NCI-H82 treated with DMSO at 0.1 percent for 48 hours (cell line): ENCODE results near the gene GPR32.
"Not testable (repeated sequence)": the region's sequence is repeated elsewhere in the genome, so short reads cannot be mapped to it uniquely, and the experiment has no call there.

Experiments used
- DNase-seq: peaks from one replicate; lab custom pipeline; 2025; ENCODE audit not compliant: unreplicated experiment; lab: John Stamatoyannopoulos, UW

Gene GPR32

DNA sequence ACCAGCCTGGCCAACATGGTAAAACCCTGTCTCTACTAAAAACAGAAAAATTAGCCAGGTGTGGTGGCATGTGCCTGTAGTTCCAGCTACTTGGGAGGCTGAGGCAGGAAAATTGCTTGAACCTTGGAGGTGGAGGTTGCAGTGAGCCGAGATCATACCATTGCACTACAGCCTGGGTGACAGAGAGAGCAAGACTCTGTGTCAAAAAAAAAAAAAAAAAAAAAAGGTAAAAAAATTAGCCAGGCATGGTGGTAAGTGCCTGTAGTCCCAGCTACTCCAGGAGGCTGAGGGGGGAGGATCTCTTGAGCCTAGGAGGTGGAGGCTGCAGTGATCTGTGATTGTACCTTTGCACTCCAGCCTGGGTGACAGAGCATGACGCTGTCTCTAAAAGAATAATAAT lies at the start of gene GPR32:
Gene GPR32, plus strand, starts transcription at position 301 of the 400 bp plus-strand sequence. CDS start 137 bp downstream, outside the sequence.
- DNase-seq: not testable (repeated sequence)

DNA sequence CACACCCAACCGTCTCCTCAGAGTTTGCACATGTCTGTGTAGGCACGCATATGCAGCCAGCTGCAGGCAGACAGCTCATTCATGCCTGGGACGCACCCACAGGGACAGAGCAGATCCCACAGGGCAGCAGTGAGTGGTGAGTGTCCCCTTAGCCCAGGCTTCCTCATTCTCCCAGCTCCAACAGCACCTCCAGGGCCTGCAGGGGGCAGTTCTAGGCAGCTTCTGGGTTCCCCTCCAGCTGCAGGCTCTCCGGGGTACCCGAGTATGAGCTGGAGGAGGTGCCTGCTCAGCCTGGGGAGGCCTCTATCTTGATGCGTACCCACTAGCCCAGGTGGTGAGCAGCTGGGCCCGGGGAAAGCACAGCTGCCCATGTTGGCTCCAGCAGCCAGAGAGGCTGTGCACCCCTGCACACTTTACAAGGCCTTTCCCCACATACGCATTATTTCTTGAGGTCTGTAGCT lies 49.3 kb upstream of the GPR32 start:
- DNase-seq: no peak

- DNase-seq: no peak
Observed at GRCh38 chr19:50721441-50722137, 48.7 kb upstream of the GPR32 start.

DNA sequence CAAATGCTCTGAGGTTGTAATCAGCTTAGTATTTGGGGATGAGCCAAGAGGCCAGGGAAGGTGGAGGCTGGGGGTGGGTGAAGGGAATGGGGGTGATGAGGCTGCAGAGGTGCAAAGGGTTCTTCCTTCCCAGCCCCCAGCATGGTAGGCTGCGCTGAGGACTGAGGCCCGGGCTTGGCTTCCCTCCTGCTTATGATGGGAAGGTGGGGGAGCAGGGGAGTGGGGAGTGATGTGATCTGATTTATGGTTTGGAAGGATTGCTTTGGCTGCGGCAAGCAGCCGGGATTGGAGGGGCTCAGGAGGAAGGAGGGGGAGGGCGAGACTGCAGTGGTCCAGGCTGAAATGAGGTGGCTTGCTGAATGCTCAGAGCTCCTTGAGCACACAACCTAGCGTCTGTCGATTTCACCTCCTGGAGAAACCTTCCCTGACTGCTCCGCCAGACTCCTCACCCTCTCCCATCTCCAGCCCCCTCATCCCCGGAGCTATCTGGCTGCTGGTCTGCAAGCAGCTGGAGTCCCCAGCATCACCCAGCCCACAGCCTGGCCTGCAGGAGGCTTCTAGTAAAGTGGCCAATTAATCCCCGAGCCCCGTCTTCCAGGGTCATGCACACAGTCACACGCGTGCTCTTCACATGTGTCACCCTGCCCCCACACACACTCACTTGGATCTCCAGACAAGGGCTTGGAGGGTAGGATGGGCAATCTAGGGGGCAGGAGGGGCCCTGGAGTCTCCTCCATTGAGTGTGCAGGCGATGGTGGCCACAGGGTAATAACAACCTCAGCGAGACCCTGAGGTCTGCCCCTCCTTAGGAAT lies 47.9 kb upstream of the GPR32 start:
- DNase-seq: peak; percentile 54

- DNase-seq: no peak
Observed at GRCh38 chr19:50723069-50723468, 47.2 kb upstream of the GPR32 start, which contains the start of gene CLEC11A. Gene CLEC11A, plus strand, starts transcription at chr19:50723364. Its CDS starts 162 bp downstream, at chr19:50723526.

- no peak for DNase-seq
Observed at GRCh38 chr19:50723735-50724521, 46.3 kb upstream of the GPR32 start.

DNA sequence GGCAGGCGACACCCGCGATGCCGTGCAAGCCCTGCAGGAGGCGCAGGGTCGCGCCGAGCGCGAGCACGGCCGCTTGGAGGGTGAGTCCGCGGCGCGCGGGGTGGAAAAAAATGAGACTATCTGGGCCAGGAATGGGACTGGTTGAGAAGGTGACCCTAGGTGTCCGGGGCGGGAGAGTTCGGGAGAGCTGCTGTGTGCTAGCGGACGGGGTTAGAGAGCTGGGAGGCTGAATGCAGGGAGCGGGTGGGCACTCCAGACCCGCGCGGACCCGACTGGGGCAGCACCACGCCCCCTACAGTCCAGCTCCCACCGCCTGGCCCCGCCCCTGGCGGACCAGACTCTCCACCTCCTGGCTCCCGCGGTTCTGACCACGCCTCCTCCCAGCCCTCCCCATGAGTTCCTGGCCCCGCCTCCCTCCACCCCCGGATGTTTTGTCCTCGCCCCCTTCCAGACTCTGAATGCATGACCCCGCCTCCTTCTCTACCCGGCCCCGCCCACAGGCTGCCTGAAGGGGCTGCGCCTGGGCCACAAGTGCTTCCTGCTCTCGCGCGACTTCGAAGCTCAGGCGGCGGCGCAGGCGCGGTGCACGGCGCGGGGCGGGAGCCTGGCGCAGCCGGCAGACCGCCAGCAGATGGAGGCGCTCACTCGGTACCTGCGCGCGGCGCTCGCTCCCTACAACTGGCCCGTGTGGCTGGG lies 45.6 kb upstream of the GPR32 start:
- DNase-seq: peak; percentile 93

GRCh38 chr19:50725218-50725910 lies 44.9 kb upstream of the GPR32 start:
- DNase-seq: no peak

DNA sequence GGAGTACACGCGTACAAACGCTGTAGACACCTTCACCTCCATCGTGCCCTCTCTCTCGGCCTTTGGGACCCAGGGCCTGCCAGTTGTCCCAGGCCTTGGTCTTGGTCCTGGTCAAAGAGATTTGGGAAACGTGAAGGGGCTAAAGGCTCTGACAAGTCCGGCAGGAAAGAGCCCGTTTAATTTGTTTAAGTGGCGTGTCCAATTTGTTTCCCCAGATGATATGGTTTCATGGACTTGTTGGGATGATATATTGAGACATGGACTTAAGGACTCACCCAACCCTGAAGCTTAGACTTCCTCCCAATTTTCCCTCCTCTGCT lies 44.4 kb upstream of the GPR32 start:
- no peak for DNase-seq

GRCh38 chr19:50728084-50728737 lies 42.1 kb upstream of the GPR32 start:
- DNase-seq: peak; percentile 77

DNA sequence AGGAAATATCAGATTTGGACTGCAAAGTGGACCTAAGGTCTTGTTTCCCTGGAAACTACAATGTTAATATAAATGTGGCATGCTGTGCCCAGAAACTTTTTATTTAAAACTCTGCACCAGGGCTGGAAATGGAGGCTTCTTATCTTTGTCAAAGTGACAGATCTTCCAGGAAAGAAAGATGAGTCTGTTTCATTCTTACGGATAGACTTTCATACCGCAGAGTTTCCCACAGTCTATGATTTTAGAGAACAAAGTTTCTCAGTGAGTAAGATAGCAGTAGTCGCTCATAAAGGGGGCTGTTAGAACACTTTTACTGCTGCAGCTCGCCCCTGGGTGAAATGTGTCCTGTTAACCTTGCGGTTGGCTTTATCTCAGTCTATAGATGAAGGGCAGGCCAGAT lies 40.4 kb upstream of the GPR32 start:
- DNase-seq: no peak

DNA sequence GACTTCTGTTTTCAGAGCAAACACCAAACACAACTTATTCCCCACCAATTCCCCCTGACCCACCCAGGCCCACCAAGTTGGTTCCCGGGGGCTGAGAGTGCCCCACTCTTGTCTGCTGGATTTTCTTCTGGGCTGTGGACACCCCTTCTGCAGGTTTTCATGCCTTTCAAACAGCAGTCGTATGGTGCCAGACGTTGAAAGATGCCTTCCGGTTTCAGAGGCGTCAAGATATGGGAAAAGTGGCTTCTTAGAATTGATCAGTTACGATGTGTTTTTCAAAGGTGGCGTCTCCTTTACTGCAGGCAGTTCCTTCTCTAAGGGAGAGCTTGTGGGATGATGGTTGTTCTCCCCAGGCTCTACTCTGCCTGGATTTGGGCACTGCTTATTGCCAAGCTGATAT lies 34.4 kb upstream of the GPR32 start:
- DNase-seq: no peak

GRCh38 chr19:50736338-50736737 lies 33.9 kb upstream of the GPR32 start:
- no peak for DNase-seq

- DNase-seq: no peak
Observed at GRCh38 chr19:50739132-50739913, 30.9 kb upstream of the GPR32 start.

GRCh38 chr19:50739914-50740426 lies 30.3 kb upstream of the GPR32 start:
- no peak for DNase-seq

DNA sequence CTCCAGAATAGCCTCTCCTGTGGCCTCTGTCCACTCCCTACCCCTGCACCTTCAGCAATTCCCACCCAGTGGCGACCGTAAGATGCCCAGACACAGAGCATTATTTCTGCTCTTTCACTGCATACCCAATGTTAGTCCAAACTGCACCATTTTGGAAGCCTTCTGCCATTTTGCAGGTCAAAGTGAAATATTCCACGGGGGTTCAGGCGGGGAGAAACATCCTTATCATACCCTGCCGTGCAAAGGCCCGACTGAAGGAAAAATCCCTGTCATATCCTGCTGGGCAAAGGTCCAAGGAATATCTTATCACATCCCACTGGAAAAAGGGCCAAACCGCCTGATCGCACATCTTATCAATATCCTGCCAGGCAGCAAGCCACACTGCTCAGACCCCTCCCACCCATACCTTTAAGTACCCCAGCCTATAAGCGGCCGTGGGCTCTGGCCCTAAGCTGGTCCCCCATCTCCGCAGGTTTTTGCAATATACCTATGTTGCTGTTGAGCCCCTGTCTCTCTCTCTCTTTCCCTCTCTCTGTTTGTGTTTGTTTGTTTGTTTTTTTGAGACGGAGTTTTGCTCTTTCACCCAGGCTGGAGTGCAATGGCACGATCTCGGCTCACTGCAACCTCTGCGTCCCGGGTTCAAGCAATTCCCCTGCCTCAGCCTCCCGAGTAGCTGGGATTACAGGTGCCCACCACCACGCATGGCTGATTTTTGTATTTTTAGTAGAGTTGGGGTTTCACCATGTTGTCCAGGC lies 28.9 kb upstream of the GPR32 start:
- no peak for DNase-seq

GRCh38 chr19:50743537-50743936 lies 26.7 kb upstream of the GPR32 start:
- no peak for DNase-seq

DNA sequence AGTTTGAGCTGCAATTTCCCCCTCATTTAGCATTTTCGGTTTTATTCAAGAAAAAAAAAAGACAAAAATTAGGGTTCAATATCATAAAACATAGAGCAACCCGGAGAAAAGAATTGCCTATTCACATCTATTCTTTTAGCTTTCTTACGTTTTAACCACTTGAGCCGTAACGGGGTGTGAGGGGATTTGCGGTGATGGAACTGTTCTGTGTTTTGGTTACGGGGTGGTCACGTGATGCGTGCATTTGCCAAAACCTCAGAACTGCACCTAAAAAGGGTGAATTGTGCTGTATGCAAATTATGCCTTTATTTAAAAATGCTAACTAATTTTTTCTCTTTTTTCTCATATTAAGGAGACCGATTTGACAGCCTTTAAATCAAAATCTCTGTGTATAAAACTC lies 25.0 kb upstream of the GPR32 start:
- no peak for DNase-seq
